ENCODE measurements around the gene NRF1.
"Not testable (repeated sequence)": the region's sequence is repeated elsewhere in the genome, so short reads cannot be mapped to it uniquely, and the experiment has no call there.

Gene NRF1

GRCh38 chr7:129611246-129612111 is at the start of gene NRF1:
TSS of gene NRF1 (plus strand) at chr7:129611720. CDS start at chr7:129657352, 45,632 bp downstream.
- peak; percentile 83 to 84 for DNase-seq (ENCODE audit: low read depth in 2 of 2)

GRCh38 chr7:129566323-129566722 is 45.2 kb upstream of the NRF1 start:
- not testable (repeated sequence) for DNase-seq (ENCODE audit: low read depth in 2 of 2)

DNA sequence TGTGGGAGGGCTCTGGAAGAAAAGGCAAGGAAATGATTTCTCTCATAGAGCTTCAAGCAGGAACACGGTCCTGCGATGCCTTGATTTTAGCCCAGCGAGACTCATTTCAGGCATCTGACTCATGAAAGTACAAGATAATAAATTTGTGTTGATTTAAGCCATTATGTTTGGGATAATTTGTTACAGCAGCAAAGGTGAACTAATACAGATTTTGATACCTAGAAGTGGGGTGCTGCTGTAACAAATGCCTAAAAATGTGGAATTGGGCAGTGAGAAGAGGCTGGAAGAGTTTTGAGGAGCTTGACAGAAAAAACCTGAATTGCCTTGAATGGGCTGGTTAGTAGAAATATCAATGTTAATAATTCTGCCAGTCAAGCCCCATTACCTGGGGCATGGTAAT is 44.1 kb upstream of the NRF1 start:
- DNase-seq (ENCODE audit: low read depth in 2 of 2), result no peak

GRCh38 chr7:129568240-129568639 is 43.3 kb upstream of the NRF1 start:
- no peak for DNase-seq (ENCODE audit: low read depth in 2 of 2)

GRCh38 chr7:129569326-129569725 is 42.2 kb upstream of the NRF1 start:
- no peak for DNase-seq (ENCODE audit: low read depth in 2 of 2)

- DNase-seq (ENCODE audit: low read depth in 2 of 2), result no peak
These were observed 41.7 kb upstream of the NRF1 start for GRCh38 chr7:129569811-129570215.

GRCh38 chr7:129571201-129571600 is 40.3 kb upstream of the NRF1 start:
- DNase-seq (ENCODE audit: low read depth in 2 of 2), result no peak

DNA sequence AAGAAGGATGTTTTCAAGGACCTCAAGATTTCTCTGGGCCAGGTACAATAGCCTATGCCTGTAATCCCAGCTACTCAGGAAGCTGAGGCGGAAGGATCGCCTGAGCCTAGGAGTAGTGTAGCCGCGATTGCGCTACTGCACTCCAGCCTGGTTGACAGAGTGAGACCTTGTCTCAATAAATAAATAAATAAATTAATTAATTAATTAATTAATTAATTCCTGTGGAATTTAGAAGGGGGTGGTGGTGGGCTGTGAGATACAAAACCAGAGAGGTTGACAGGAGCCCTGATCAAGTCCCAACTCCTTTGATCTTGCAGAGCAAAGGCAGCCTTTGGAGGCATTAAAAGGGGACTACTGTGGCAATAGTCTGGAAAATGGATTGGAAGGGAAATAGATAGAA is 39.3 kb upstream of the NRF1 start:
- no peak for DNase-seq (ENCODE audit: low read depth in 2 of 2)

DNA sequence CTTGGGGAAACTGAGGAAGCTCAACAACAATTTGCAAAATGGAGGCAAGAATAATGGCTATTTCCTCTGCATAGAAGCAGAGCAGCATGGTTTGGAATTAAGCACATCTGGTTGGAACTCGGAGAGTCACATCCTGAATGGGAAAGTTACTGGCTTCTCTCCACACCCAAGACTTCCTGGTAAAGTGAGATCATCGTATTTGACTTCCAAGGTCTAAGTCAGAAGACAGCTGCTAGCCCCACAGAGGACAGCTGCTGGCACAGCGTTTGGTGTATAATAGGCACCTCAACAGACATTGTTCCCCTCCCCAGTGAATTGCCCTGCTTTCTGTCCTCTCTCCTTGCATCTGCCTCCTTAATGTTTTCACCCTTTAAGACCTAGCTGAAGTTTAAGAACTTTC is 37.0 kb upstream of the NRF1 start:
- no peak for DNase-seq (ENCODE audit: low read depth in 2 of 2)

DNA sequence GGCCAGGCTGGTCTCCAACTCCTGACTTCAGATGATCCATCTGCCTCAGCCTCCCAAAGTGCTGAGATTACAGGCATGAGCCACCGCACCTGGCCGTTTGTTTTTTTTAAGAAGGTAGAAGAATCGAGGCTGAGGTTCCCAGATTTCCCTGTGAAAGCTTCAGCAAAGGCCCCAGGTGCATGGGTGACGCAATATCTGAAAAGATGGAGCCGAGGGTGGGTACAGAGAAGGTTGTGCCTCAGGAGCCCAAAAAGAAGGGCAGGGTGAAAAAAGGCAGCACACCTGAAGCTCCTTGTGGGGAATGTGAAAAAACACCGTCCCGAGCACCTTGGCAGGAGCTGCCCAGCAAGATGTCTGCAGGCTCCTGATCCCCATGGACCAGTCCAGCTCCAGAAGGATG is 35.8 kb upstream of the NRF1 start:
- no peak for DNase-seq (ENCODE audit: low read depth in 2 of 2)

GRCh38 chr7:129576138-129576537 is 35.4 kb upstream of the NRF1 start:
- DNase-seq (ENCODE audit: low read depth in 2 of 2), result no peak

DNA sequence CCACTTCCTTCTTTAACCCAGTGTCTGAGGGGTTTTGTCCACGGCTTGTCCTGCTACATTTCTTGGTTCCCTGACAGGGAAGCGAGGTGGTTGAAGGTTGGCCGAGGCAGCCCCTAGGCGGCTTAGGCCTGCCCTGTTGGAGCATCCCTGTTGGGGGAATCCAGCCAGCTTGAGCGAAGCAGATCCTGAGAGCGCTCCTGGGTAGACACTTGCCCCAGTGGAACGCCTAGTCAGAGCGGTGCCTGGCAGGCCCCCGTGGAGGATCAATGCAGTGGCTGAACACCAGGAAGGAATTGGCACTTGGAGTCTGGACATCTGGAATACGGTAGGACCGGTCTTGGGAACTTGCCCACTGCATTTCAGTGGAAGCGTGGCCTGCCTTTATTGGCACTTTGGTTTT is 32.7 kb upstream of the NRF1 start:
- DNase-seq (ENCODE audit: low read depth in 2 of 2), result no peak

- DNase-seq (ENCODE audit: low read depth in 2 of 2), result not testable (repeated sequence)
These were observed 25.3 kb upstream of the NRF1 start for GRCh38 chr7:129586179-129586578.

DNA sequence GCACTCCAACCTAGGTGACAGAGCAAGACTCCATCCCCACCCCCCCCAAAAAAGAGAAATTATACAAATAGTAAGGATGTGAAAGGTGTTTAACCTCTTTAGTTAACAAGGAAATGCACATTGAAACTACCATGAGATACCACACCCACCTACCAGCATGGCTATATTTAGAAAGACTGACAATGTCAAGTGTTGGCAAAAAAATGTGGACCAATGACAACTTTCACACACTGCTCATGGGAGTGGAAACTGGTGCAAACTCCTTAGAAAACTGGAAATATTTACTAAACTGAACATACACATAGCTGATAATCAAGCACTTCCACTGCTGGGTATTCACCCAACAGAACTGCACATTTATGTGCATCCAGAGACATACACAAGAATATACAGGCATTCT is 23.3 kb upstream of the NRF1 start:
- DNase-seq (ENCODE audit: low read depth in 2 of 2), result no peak

DNA sequence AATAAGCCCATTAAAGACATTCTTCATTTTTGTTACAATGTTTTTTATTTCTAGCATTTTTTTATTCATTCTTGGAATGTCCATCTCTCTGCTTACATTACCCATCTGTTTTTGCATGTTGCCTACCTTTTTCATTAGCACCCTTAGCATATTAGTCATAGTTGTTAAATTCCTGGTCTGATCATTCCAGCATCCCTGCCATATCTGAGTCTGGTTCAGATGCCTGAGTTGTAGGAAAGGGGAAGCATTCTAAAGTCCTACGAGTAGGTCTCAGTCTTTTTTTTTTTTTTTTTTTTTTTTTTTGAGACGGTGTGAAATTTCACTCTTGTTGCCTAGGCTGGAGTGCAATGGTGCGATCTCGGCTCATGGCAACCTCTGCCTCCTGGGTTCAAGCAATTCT is 19.7 kb upstream of the NRF1 start:
- no peak for DNase-seq (ENCODE audit: low read depth in 2 of 2)

- not testable (repeated sequence) for DNase-seq (ENCODE audit: low read depth in 2 of 2)
These were observed 15.1 kb upstream of the NRF1 start for GRCh38 chr7:129596386-129596785.

- DNase-seq (ENCODE audit: low read depth in 2 of 2), result no peak
These were observed 13.8 kb upstream of the NRF1 start for GRCh38 chr7:129597672-129598071.

DNA sequence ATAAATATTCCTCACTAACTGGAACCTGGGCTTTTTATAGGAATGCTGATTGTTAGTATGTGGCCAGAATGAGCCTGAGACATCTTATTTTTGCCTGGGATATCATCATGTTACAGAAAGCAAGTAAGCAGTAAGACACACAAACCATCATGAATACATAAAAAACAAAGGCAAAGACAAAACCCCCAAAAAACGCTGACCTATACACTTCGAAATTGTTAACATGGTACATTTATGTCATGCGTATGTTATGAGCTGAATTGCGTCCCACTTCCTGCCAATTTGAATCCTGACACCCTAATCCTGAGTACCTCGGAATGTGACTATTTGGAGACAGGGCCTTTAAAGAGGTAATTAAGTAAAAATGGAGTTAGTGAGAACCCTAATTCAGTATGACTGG is 12.3 kb upstream of the NRF1 start:
- DNase-seq (ENCODE audit: low read depth in 2 of 2), result no peak

DNA sequence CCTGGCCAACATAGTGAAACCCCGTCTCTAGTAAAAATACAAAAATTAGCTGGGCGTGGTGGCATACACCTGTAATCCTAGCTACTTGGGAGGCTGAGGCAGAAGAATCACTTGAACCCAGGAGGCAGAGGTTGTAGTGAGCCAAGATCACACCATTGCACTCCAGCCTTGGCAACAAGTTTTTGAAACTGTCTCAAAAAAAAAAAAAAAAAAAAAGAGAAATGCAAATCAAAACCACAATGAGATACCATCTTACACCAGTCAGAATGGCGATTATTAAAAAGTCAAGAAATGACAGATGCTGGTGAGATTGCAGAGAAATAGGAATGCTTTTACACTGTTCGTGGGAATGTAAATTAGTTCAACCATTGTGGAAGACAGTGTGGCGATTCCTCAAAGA is 7.9 kb upstream of the NRF1 start:
- not testable (repeated sequence) for DNase-seq (ENCODE audit: low read depth in 2 of 2)

- not testable (repeated sequence) for DNase-seq (ENCODE audit: low read depth in 2 of 2)
These were observed 7.5 kb upstream of the NRF1 start for GRCh38 chr7:129604021-129604420.

DNA sequence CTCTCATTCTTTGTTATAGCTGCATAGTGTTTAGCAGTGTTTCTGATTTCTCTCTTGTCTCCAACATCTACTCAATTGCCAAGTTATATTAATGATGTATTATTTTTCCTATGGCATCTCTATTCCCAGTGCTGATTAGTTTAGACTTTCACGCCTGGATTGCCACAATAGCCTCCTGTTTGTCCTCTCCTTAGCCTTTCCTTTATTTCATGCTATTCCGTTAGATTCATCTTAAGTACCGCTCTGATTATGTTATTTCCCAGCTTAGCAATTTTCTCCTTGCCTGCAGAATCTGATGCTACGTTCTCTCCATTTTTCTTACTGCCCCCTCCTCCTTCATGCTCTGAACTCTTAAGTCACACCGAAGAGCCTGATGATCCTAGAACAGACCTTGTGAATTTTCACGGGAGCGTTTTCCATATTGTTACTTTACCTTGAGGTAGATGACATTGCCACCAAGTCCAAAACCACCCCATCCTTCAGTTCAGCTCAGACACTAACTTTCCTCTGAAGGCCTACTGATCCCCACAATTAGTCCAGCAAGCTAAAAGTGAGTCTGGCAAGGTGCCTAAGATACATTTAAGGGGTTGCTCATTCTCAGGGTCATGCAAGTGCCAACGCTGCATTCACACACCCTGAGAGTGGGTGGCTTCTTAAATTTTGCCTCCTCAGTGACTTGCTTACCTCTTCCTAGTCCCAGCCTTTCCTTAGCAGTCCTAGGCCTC is 6.6 kb upstream of the NRF1 start:
- DNase-seq (ENCODE audit: low read depth in 2 of 2), result no peak

DNA sequence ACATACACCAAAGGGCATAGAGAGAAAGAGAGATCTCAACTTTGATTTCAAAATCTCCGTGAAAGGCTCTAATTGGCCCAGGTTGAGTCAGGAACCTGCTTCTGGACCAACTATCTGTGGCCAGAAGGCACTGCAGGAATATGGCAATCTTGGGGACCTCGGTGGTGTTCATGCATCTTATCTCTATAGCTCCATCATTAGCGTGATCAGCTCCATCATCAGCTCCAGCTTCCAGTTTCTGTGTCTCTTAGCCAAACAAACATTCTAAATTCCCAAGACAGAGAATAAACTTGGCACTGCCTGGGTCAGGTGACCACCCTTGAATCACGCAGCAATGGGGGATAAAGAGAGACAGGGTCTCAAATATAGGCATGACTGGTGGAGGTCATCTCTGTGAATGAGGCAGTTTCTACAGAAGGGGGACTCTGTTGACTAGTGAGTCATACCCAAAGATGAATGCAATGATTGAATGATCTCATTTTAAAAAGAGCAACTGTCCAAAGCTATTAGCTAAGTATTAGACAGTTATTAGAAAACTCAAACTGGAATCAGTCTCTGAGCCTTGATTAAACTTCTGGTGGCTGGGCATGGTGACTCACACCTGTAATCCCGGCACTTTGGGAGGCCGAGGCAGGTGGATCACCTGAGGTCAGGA is 5.4 kb upstream of the NRF1 start:
- no peak for DNase-seq (ENCODE audit: low read depth in 2 of 2)

GRCh38 chr7:129606803-129607202 is 4.7 kb upstream of the NRF1 start:
- no peak for DNase-seq (ENCODE audit: low read depth in 2 of 2)

All from stimulated activated CD8-positive, alpha-beta memory T cell treated with anti-CD3 and anti-CD28 coated beads, Interleukin-2, amount 100 ng/mL, for 1 hour (primary cell).